SW 1271 (cell line): ENCODE results near the gene ABHD11.
"Not testable (repeated sequence)": the region's sequence is repeated elsewhere in the genome, so short reads cannot be mapped to it uniquely, and the experiment has no call there.

Source experiments
- DNase-seq, 2 experiments: peaks; one replicate each; lab custom pipeline; 2025; lab: John Stamatoyannopoulos, UW

Gene ABHD11

DNA sequence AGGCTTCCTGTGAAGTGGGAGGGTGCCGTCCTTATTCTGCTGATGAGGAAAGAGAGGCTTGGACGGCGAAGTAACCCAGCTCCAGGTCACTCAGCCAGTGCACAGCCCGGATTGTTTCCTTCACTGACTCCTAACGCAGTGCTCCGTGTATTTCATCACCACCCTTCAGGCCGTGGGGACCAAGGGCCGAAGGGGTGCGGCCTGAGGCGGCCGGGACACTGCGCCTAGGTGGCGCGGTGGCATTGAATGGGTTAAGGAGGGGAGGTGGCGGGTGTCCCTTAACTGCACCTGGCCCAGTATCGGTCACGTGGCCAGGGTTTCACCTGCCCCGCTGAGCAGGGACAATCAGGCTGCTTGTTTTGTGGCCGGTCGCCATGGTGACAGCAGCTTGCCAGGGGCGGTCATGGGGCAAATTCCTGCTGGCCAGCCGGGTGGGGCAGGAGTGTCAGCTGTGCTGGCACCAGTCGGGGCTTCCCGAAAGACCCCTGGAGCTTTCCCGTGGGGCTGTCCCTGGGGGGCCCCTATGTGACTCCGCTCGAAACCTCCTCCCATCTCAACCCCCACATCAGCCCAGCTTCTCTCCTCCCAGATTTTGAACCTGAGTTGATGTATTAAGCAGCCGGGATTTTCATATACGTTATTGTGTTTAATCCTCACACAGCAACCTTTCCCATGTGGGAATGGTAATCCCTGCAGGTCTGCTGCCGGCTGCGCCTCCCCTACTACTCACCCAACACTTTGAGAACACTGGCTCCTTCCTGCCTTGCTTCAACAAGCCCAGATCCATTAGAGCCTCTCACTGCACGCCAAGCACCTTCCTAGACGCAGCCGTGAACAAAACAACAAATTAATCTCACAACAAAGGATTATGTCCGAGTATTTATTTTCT lies 4.4 kb upstream of the ABHD11 start:
- DNase-seq, result no peak

DNA sequence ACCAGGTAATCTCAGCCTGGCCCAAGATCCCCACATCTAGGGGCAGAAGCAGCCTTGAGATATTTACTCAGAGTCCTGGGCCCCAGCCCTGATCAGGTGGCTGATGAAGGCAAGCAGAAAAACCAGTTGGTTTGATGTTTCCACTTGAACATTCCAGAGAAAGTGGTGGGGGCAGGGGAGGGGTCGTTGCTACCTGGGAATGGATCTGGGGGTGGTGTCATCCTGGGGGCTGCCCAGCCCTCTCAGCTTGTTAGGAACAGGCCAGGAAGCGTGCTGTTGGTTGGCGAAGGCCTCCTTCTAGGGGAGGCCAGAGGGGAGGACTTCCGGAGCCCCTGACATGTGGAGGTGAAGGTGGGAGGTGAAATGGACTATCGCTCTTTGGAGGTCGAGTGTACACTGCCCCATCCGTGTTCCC lies 3.7 kb upstream of the ABHD11 start:
- DNase-seq, result no peak

DNA sequence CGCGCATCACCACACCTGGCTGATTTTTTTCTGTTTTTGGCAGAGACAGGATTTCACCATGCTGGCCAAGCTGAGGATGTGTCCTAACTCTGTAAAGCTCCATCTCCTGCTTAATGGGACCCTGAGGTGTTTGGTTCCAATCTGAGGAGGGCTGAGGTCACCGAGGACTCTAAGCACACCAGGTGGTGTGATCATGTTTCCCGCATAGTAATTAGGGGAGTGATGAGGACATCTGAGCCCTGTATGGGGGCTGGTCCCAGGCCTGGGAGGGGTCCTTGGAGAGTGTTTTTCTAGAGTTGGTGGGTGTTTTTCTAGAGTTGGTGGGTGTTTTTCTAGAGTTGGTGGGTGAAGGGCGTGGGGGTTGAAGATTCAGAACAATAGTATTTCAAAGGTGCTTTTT lies 3.0 kb upstream of the ABHD11 start:
- DNase-seq, result no peak

DNA sequence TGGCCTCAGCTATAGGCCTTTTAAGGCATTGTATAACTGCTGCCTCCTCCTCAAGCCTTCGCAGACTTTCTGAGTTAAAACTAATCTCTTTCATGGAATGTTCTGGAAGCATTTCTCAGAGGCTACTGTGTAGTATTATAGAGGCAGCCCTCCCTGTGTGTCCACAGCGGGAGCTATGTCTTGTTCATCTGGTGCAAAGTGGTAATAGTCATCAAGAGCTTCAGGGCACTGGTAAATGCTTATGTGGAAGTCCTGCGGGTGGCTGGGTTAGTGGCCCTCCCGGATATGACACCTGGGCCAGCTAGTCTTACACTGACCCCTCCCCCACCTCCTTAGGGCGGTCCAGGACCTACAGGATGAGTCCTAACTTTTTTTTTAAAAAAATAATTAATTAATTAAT lies 2.2 kb upstream of the ABHD11 start:
- DNase-seq, result no peak

DNA sequence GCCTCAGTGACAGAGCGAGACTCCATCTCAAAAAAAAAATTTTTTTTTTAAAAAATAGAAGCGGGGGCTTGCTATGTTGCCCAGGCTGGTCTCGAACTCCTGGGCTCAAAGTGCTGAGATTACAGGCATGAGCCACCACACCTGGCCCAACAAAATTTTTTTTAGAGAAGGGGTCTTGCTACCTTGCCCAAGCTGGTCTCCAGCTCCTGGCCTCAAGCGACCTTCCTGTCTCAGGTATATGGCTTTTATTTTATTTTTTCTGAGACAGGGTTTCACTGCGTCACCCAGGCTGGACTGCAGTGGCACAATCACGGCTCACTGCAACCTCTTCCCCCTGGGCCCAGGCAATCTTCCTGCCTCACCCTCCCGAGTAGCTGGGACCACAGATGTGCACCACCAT lies 1.6 kb upstream of the ABHD11 start:
- DNase-seq, result no peak

DNA sequence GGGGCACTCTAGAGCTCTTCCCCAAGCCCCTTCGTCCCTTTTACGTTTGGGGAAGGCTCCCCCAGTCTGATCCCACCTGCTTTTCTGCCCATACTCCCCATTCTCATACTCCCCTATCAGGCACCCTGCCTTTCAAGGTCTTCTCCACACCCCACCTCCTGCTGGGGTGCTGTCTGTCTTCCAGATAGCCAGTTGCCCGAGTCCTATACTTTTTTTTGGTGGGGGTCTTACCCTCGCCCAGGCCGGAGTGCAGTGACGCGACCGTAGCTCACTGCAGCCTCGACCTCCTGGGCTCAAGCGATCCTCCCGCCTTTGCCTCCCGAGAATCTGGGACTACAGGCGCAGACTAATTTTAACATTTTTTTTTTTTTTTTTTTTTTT lies 775 bp upstream of the ABHD11 start:
- DNase-seq, result no peak

DNA sequence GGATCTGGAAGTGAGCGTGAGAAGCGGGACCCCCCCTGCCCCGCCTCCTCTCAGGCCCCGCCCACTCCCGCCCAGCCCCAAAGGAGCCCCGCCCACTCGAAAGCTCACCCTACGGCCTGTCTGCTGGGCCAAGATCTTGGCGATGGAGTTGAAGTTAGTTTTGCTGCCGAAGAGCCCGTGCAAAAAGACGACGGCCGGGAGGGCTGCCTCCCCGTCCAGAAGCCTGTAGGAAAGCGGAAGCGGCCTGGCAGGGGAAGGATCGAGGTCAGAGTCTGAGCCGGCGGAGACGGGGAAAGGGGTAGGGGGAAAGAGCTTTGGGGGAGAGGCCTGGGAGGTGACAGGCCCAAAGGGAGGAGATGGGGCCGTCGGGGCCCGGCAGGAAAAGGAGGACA lies 386 bp downstream of the ABHD11 start:
- peak in 1 of 2 experiments; percentile 48 for DNase-seq

DNA sequence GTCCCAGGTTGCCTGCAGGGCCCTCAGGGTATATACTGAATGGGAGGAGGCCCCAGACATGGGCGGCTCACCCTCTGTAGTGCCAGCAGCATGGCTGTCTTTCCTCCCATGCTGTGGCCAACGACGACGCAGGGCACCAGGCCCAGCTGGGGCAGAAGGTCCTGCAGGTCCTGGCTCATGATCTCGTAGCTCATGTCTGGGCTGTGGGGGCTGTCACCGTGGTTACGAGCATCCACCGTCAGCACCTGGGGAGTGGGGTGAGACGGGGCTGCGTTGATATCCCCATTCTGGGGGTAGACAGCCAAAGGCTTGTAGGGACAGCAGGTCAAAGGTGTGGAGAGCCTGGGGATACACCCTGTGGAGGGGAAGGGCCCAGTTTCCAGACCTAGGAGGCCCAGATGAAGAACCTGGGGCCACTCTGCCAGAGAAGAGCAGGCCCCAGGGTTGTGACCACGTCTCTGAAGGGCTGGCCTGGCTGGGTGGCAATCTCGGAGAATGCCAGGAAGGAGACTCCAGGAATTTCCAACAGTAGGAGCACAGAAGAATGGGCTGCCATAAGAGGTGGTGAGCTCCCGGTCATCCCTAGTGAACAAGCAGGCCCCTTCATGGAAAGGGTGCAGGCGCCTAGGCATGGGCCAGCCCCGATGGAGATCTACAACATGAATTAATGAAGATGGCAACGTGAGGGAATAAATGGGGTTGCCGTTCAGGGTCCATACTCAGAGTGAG lies 947 bp downstream of the ABHD11 start:
- DNase-seq, result no peak

DNA sequence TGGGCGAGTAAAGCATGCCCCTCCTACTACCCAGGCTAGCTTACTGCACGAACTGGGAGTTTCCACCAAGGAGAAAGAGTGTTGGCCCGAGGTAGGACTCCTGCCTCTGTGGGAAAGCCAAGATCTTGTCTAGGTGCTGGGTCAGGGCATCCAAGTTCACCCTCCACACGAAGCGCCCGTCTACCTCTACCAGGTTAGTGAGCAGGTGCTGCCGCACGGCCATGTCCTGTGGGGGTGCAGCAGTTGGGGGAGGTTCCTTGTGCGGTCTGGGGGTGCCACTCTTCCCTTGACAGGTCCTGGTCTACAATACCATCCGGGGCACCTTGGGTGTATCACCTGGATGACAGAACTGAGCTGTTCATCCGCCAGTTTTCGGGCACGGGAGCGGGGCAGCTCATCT lies 1.7 kb downstream of the ABHD11 start:
- DNase-seq, result no peak

DNA sequence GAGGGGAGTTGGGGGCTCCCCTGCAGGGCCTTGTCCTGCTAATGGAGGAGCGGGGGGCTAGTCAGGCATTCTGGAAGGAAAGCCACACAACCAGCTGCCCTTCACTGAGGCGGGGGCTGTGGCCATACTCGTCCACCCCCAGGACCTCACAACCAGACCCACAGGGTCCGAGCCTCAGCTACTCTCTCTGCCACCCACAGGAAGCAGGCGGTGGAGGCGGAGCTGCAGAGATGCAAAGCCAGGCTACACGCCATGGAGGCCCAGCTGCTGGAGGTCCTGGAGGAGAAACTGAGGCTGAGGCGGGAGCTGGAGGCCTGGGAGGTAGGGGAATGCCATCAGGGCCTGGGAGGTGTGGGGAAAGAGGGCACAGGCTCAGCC lies 3.1 kb downstream of the ABHD11 start:
- no peak for DNase-seq

DNA sequence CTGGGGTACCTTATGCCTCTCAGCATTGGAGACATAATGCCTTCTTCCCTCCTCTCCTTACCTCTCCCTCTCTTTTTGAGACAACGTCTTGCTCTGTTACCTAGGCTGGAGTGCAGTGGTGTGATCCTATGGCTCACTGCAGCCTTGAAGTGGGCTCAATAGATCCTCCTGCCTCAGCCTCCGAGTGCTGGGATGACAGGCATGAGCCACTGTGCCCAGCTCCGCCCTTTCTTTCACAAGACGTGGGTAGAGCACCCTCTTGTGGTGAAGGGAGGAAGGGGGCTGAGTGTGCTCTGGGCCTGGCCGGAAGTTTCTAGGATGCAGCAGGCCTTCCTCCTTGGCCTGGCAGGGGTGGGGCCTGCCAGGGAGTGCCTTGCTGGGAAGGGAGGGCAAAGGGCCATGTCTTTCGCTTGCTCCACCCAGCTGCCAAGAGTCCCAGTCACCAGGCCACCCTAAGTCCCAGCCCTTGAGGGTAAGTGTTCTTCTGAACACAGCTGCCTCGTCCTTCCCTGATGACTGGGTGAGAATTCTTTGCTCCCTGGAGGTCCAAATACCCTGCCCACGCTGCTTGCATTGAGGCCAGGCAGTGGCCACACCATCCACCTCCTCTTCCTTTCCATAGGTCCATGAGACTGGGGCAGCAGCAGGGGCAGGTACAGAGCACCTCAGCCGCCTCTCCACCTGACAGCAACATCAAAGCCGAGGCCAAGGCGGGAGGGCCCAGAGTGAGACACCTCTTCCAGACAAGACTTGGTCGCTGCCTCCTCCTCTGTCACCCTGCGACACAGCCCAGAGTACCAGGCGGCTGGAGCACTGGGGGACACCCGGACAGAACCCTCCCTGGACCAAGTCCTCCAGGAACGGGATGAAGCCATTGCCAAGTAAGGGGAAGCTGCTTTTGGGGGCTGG lies 3.7 kb downstream of the ABHD11 start:
- DNase-seq, result peak; percentile 87 to 93

DNA sequence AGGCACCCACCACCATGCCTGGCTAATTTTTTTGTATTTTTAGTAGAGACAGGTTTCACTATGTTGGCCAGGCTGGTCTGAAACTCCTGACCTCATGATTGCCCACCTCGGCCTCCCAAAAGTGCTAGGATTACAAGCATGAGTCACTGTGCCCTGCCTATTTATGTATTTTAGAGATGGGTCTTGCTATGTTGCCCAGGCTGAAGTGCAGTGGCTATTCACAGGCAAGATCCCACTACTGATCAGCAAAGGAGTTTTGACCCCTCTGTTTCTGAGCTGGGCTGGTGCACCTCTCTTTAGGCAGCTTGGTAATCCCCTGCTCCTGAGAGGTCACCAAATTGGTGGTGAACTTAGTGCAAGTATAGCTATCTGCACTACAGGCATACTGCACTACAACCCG lies 6.2 kb downstream of the ABHD11 start:
- DNase-seq, result no peak

DNA sequence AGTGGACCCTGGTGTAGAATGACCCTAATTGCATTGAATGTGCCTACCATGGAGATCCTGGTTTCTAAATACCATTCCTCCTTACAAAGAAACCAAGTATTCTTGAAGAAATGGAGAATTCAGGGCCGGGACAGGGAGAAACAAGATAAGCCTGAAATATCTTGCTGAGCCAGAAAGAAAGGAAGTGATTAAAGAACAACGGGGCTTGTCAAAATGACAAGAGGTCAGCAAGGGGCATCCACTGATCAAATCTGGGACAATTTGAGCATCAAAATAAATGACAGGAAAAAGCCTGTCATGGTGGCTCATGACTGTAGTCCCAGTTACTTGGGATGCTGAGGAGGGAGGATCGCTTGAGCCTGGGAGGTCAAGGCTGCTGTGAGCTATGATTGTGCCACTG lies 8.1 kb downstream of the ABHD11 start:
- DNase-seq, result no peak

DNA sequence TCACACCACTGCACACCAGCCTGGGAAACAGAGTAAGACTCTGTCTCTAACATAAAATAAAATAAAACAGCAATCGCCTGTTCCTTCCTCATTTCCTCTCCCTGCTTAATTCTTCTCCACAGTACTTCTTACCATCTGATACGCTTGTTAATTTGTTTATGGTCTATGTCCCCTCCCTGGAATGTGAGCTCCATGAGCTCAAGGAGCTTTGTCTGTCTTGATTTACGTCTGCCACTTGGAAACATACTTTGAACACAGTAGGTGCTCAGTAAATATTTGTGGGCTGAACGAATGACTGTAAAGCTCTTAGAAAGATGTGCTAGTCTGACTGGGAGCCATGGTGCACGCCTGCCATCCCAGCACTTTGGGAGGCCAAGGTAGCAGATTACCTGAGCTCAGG lies 10.1 kb downstream of the ABHD11 start:
- no peak for DNase-seq

DNA sequence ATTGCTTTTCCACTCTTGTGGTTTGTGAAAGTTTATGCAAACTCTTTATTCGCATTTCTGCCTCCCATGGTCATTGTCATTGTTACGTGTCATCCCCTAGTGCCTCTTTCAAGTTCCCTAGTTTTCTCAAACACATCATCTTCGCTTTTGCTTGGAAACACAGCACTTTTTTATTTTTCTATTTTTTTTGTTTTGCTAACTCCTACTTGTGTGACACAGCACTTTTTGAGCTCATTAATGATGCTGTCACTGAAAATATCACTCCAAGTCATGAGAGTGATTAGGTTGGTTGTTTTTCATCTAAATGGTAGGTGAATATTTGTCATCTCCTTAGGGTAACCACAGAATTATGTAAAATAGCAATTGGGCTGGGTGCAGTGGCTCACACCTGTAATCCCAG lies 10.7 kb downstream of the ABHD11 start:
- DNase-seq, result no peak

DNA sequence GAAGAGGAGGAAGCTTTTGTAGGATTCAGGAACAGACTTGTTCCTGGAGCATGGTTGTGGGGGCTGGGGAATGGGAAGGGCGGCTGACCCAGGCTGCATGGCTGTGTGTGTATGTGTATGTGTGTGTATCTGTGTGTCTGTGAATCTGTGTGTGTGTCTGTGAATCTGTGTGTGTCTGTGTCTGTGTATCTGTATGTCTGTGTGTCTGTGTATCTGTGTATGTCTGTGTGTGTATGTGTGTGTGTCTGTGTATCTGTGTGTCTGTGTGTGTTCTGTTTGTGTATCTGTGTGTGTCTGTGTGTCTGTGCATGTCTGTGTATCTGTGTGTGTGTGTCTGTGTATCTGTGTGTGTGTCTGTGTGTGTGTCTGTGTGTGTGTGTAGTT lies 12.5 kb downstream of the ABHD11 start:
- no peak for DNase-seq

DNA sequence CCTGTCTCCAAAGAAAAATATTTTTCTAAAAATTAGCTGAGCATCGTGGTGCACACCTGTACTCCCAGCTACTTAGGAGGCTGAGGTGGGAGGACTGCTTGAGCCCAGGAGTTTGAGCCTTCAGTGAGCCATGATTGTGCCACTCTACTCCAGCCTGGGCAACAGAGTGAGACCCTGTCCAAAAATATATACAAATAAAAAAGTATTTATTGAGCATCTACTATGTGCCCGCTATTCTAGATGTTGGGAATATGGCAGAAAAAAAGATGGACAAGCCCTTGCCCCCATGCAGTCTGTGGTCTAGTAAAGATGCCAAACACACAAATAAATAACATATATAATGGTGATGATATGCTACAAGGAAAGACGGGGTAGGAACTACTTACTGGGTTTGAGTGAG lies 14.8 kb downstream of the ABHD11 start:
- DNase-seq, result no peak

DNA sequence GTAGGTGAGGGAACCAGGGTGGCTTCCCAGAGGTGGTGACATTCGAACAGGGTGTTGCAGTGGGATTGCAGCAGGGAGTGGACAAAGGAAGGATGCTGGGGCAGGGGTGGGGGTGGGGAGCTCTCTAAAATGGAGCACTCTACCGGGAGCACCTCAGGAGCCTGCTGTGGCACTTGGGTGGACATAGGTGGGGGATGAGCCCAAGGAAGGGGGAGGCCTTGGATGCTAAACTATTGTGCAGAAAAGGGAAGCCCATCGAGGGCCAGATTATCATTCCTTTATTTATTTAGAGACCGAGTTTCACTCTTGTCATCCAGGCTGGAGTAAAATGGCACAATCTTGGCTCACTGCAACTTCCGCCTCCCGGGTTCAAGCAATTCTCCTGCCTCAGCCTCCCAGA lies 15.8 kb downstream of the ABHD11 start:
- no peak for DNase-seq

DNA sequence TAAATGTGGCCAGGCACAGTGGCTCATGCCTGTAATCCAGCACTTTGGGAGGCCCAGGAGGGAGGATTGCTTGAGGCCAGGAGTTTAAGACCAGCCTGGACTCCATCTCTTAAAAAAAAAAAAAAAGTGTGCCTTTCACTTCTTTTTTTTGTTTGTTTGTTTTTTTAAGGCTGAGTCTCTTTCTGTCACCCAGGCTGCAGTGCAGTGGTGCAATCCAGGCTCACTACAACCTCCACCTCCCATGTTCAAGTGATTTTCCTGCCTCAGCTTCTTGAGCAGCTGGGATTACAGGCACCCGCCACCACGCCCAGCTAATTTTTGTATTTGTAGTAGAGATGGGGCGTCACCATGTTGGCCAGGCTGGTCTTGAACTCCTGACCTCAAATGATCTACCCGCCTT lies 16.4 kb downstream of the ABHD11 start:
- not testable (repeated sequence) for DNase-seq

DNA sequence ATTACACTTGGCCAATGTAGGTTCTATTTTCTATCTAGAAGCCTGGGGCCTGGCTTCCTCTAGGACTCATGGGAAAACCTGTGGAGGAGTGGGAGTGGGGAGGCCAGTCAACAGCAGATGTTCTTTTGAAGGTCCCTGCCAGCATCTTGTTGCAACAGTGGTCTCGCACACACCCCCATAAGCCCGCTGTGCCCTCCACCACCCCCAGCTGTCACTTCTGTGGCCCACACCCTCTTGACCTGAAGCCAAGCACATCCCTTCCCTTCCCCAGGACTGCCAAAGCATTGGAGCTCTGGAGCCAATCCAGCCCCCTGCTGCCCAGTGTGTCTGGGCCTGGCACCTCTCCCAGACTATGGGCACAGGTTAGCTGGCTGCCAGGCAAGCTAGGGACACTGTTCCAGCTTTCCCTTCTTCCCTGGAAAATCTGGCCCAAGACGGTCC lies 17.2 kb downstream of the ABHD11 start:
- DNase-seq, result peak in 1 of 2 experiments; percentile 20

DNA sequence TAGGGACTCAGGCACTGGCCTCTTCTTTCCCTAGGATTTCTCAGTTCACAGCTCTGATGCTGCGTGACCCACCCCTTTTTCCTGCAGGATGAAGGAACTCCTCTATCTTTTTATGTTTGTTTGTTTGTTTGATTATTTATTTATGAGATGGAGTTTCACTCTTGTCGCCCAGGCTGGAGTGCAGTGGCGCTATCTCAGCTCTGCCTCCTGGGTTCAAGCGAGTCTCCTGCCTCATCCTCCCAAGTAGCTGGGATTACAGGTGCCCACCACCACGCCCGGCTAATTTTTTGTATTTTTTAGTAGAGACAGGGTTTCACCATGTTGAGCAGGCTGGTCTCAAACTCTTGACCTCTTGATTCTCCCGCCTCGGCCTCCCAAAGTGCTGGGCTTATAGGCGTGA lies 18.2 kb downstream of the ABHD11 start:
- not testable (repeated sequence) for DNase-seq

DNA sequence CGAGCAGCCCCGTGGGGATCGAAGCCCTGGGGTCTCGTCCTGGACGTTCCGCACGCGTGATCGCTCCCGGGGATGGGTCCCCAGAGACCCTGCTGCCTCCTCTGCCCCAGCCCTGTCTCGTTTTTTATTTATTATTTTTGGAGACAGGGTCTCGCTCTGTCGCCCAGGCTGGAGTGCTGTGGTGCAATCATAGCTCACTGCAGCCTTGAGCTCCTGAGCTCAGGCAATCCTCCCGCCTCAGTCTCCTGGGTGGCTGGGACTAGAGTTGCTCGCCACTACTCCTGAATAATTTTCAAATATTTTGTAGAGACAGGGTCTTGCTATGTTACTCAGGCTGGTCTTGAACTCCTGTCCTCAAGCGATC lies 18.8 kb downstream of the ABHD11 start:
- no peak for DNase-seq
